SK-N-SH treated with all-trans-retinoic acid at 6 μM for 48 hours (cell line): Measurements from ENCODE around the gene TRIOBP.

Experiments
- ATAC-seq: fragments of 200-7000 bp; cut with Tn5 transposase; 3 replicates; pipeline ENCODE4 v1.9.1; 2020; ENCODE audit warnings: mild to moderate bottlenecking, moderate library complexity
- ARNTL ChIP-seq: fragments of 450-650 bp; formaldehyde crosslinking; IDR thresholded peaks from 2 replicates; pipeline ENCODE4 v1.5.0; 2020; ENCODE audit warnings: low read depth, mild to moderate bottlenecking, moderate library complexity, borderline replicate concordance
- BACH2 ChIP-seq: fragments of 250-450 bp; sonication (Bioruptor Pico); IDR thresholded peaks from 2 replicates; pipeline ENCODE4 v1.9.0; 2021; ENCODE audit warnings: mild to moderate bottlenecking, borderline replicate concordance
- CREB5 ChIP-seq: fragments of 250-450 bp; sonication (Bioruptor Pico); IDR thresholded peaks from 2 replicates; pipeline ENCODE4 v1.5.1; 2020; ENCODE audit warnings: low read depth, mild to moderate bottlenecking, moderate library complexity
- CSDC2 ChIP-seq: fragments of 250-450 bp; sonication (Bioruptor Pico); IDR thresholded peaks from 2 replicates; pipeline ENCODE4 v1.5.0; 2020; ENCODE audit warnings: mild to moderate bottlenecking, moderate library complexity
- CSRNP3 ChIP-seq: fragments of 250-450 bp; sonication (Bioruptor Pico); IDR thresholded peaks from 2 replicates; pipeline ENCODE4 v1.5.1; 2021; ENCODE audit warnings: mild to moderate bottlenecking, moderate library complexity
- GLIS3 ChIP-seq: fragments of 250-450 bp; sonication (Bioruptor Pico); IDR thresholded peaks from 2 replicates; pipeline ENCODE4 v1.5.0; 2020; ENCODE audit warnings: mild to moderate bottlenecking, moderate library complexity
- ISL1 ChIP-seq: fragments of 250-450 bp; sonication (Bioruptor Pico); IDR thresholded peaks from 2 replicates; pipeline ENCODE4 v2.1.2; 2022; ENCODE audit warnings: mild to moderate bottlenecking, moderate library complexity
- OSR1 ChIP-seq: fragments of 250-450 bp; sonication (Bioruptor Pico); IDR thresholded peaks from 2 replicates; pipeline ENCODE4 v1.8.0; 2022; ENCODE audit warnings: moderate library complexity, mild to moderate bottlenecking, inconsistent platforms
- POU6F1 ChIP-seq: fragments of 250-450 bp; sonication (Bioruptor Pico); IDR thresholded peaks from 2 replicates; pipeline ENCODE4 v1.8.0; 2021; ENCODE audit warnings: low read depth, mild to moderate bottlenecking, moderate library complexity, borderline replicate concordance
- PPARA ChIP-seq: fragments of 250-450 bp; sonication (Bioruptor Pico); IDR thresholded peaks from 2 replicates; pipeline ENCODE4 v1.5.0; 2020; ENCODE audit warnings: mild to moderate bottlenecking, borderline replicate concordance
- TCF4 ChIP-seq: fragments of 250-450 bp; sonication (Bioruptor Pico); IDR thresholded peaks from 2 replicates; pipeline ENCODE4 v1.8.0; 2021; ENCODE audit warnings: mild to moderate bottlenecking, moderate library complexity, borderline replicate concordance
- TOX ChIP-seq: fragments of 250-450 bp; sonication (Bioruptor Pico); IDR thresholded peaks from 2 replicates; pipeline ENCODE4 v1.8.0; 2021; ENCODE audit warnings: mild to moderate bottlenecking, moderate library complexity, borderline replicate concordance
- TSHZ2 ChIP-seq: fragments of 250-450 bp; sonication (Bioruptor Pico); IDR thresholded peaks from 2 replicates; pipeline ENCODE4 v1.5.0; 2020; ENCODE audit warnings: mild to moderate bottlenecking, moderate library complexity
- ZC3H10 ChIP-seq: fragments of 250-450 bp; sonication (Bioruptor Pico); IDR thresholded peaks from 2 replicates; pipeline ENCODE4 v1.5.1; 2021; ENCODE audit warnings: mild to moderate bottlenecking, moderate library complexity
- ZFP3 ChIP-seq: fragments of 250-450 bp; sonication (Bioruptor Pico); IDR thresholded peaks from 2 replicates; pipeline ENCODE4 v1.5.0; 2020; ENCODE audit warnings: mild to moderate bottlenecking, moderate library complexity
- ZFP30 ChIP-seq: fragments of 450-650 bp; formaldehyde crosslinking; IDR thresholded peaks from 2 replicates; pipeline ENCODE4 v1.5.0; 2022; ENCODE audit warnings: mild to moderate bottlenecking, moderate library complexity
- ZNF565 ChIP-seq: fragments of 450-650 bp; formaldehyde crosslinking; conservative IDR thresholded peaks from 2 replicates; pipeline ENCODE4 v1.5.0; 2020; ENCODE audit warnings: low read depth, mild to moderate bottlenecking, moderate library complexity
- ZNF70 ChIP-seq: fragments of 450-650 bp; formaldehyde crosslinking; IDR thresholded peaks from 2 replicates; pipeline ENCODE4 v1.5.0; 2020; ENCODE audit warnings: mild to moderate bottlenecking, moderate library complexity
- ZNF8 ChIP-seq: fragments of 450-650 bp; formaldehyde crosslinking; IDR thresholded peaks from 2 replicates; pipeline ENCODE4 v1.5.0; 2020; ENCODE audit warnings: mild to moderate bottlenecking, moderate library complexity

The TRIOBP gene

DNA sequence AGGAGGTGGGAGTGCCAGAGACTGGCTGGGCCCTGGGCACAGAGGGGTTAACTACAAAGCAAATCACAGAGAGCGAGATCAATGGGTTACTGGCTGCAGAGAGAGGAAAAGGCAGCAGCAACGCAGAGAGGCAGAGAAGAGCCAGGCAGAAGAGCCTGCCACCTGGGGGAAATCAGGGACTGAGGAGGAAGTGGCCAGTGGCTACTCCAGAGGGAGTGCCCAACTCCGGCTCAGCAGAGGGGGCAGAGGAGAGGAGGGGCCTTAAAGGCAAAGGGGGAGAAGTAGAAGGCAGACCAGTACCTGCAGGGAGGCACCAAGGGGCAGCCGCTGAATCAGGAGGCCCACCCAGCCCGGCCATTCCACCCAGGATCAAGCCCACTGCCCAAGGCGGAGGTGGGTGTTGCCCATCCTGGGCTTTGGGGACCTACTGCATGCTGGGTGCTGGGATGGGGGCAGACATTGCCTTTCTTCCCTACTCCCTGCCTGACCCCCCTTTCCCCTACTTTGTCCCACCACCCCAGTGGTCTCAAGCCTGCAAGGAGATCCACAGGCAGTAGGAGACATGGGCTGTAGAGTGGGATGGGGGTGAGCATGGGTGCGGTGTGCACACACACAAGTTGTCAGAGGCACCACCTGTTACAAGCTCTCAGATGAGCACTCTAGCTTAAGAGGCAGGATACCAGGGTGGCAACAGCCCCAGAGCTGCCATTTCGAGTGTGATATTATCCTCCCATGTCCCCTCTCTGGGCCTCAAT lies 125.4 kb downstream of the TRIOBP start (continued):
- TF ChIP-seq TSHZ2 (CRISPR knock-in tag) = no peak
- no peak for TF ChIP-seq ARNTL (CRISPR knock-in tag)
- TF ChIP-seq CREB5 = no peak
- no peak for TF ChIP-seq ZFP3 (CRISPR knock-in tag)
- TF ChIP-seq ZC3H10 (CRISPR knock-in tag) = no peak
- TF ChIP-seq GLIS3 (CRISPR knock-in tag) = no peak
- TF ChIP-seq ZNF70 (CRISPR knock-in tag) = no peak

DNA sequence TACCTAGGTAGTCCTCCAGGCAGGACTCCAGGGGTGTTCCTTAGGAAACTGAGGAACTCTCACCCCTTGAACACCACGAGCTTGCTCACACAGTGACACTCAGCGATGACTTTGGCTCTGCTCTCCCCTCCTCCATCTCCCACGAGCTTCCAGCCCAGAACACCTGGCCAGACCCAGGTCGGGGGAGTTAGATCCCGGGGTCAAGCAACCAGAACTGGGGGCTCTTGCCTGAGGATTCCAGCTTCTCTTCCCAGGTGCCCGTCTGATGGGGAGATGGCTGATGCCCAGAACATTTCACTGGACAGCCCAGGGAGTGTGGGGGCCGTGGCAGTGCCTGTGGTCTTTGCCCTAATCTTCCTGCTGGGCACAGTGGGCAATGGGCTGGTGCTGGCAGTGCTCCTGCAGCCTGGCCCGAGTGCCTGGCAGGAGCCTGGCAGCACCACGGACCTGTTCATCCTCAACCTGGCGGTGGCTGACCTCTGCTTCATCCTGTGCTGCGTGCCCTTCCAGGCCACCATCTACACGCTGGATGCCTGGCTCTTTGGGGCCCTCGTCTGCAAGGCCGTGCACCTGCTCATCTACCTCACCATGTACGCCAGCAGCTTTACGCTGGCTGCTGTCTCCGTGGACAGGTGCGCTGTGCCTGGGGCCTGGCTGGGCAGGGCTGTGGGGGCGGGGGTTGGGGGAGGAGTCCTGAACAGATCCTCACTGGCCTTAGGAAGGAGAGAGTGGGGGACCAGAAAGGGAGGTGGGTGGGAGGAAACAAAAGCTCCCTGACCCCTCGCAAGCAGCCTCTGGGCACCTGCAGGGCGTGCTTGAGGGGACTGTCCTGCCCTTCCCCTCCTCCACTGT lies 126.5 kb downstream of the TRIOBP start, which contains the start of gene GALR3:
Gene GALR3, plus strand, starts transcription at position 249 of the 852 bp plus-strand sequence. Its CDS starts 25 bp downstream, at position 274.
- ATAC-seq = no peak

More for the DNA sequence above, 126.5 kb downstream of the TRIOBP start, which contains the start of gene GALR3:
- TF ChIP-seq TCF4 (CRISPR knock-in tag) (no peak), POU6F1 (CRISPR knock-in tag) (no peak), CSDC2 (CRISPR knock-in tag) (no peak), TOX (no peak), TSHZ2 (CRISPR knock-in tag) (no peak), ZNF70 (CRISPR knock-in tag) (no peak), ZFP3 (CRISPR knock-in tag) (no peak), CREB5 (no peak), OSR1 (CRISPR knock-in tag) (no peak), ZC3H10 (CRISPR knock-in tag) (no peak), ISL1 (no peak), GLIS3 (CRISPR knock-in tag) (no peak), ZNF565 (no peak), ZFP30 (CRISPR knock-in tag) (no peak), ZNF8 (CRISPR knock-in tag) (no peak), BACH2 (no peak), CSRNP3 (CRISPR knock-in tag) (no peak), PPARA (CRISPR knock-in tag) (no peak)
